GM04504 (cell line): Measurements from ENCODE around the gene CERKL.

Experiments used
- DNase-seq: peaks from one replicate; pipeline ENCODE4 v3.0.0-alpha.2; 2012; ENCODE audit warnings: low read depth

CERKL gene

GRCh38 chr2:181517685-181518301, 139.1 kb downstream of the CERKL start:
- DNase-seq, result no peak

- no peak for DNase-seq
Observed at GRCh38 chr2:181516992-181517391, 139.9 kb downstream of the CERKL start.

- DNase-seq, result no peak
Observed at GRCh38 chr2:181515719-181516118, 141.2 kb downstream of the CERKL start.

DNA sequence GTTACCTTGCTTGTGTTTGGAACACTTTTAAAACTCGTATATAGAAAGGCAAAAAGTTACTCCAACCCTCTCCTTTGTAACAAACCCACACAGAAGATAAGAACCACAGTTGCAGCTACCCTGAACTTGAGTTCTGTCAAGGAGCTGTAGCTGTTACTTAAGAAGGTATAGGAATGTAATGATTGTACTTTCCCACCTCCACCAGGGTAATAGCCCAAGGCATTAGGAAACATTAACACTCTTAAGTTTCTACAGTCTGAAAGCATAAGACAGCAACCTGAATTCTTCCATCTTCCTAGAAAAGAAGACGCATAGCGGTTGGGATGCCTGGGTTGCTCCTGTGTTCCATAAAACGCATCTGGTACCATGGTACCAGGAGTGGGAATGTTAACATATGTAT, 156.7 kb downstream of the CERKL start:
- no peak for DNase-seq

DNA sequence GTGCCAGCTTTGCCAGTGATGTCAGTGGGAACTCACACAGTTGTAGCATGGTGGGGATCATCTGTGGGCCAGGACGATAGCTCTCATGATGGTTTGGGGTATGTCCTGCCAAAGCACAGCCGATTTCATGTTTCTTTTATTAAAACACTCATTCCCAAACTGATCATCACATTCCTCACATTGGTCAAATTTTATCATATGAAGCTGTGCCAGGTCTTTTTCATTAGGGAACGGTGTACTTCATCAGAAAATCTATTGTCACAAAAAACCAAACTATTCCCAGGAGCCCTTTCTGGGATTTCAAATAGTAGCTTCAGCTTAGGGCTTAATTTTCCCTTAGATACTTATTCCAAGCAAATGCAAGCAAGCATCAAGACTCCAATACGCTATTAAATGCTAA, 157.7 kb downstream of the CERKL start:
- DNase-seq, result no peak
